Sciatic nerve (tissue), 2 donors: ENCODE data around the gene AZI2. TPM values are rescaled to one million over a fixed set of nuclear protein-coding genes. Genes with fewer than 3 reads are reported as not detected.
A peak's percentile ranks its signal among the peaks of the same experiment; 100 is the strongest.

ENCODE experiments used
- ATAC-seq: fragments of 200-7000 bp; cut with Tn5 transposase; one replicate; pipeline ENCODE4 v1.9.1; 2020; ENCODE audit warnings: mild to moderate bottlenecking, moderate library complexity
- DNase-seq: peaks from one replicate; pipeline ENCODE4 v3.0.0-alpha.2; 2020; ENCODE audit warnings: low spot score
- intact Hi-C: fragments of 100-400 bp; cut with DNase I; formaldehyde crosslinking; loops from one replicate; pipeline ENCODE4 v1.14.2; 2022
- total RNA-seq: library from RNA; stranded (reverse); fragmentation: NEBNext Ultra II Directional; extraction: Animal tissue kit (Norgen Biotek cat#: 25700); gene quantifications from one replicate; pipeline ENCODE4 v1.2.1, GENCODE V29; 2021
- donor health status: DM: no; HTN: no; CAD: no.
- donor health status: DM: no; HTN: no; CAD: no.

The AZI2 gene
- total RNA-seq, 1 donor from 2014 or later: 80.7 TPM

- ATAC-seq: no peak
- intact Hi-C loops: no loop called here
These were observed 32.9 kb downstream of the AZI2 start for GRCh38 chr3:28315711-28316110.

GRCh38 chr3:28308196-28308595 is 40.4 kb downstream of the AZI2 start:
- DNase-seq: no peak
- intact Hi-C loops: no loop called here
- ATAC-seq: no peak

More at GRCh38 chr3:28315711-28316110, 32.9 kb downstream of the AZI2 start:
- DNase-seq: no peak

GRCh38 chr3:28301688-28302087 is 46.9 kb downstream of the AZI2 start:
- intact Hi-C loops: no loop called here
- ATAC-seq (no peak), DNase-seq (no peak)

- intact Hi-C loops: no loop called here
- DNase-seq (no peak), ATAC-seq (no peak)
These were observed 48.2 kb downstream of the AZI2 start for GRCh38 chr3:28300345-28300962.

GRCh38 chr3:28299705-28300104 is 48.9 kb downstream of the AZI2 start:
- intact Hi-C loops: no loop called here
- DNase-seq (no peak), ATAC-seq (no peak)

GRCh38 chr3:28295898-28296490 is 52.6 kb downstream of the AZI2 start:
- ATAC-seq (no peak), DNase-seq (no peak)
- intact Hi-C loops: no loop called here

GRCh38 chr3:28294667-28295413 is 53.8 kb downstream of the AZI2 start:
- intact Hi-C loops: no loop called here
- ATAC-seq: no peak

GRCh38 chr3:28292622-28293021 is 56.0 kb downstream of the AZI2 start:
- ATAC-seq (no peak), DNase-seq (no peak)
- intact Hi-C loops: no loop called here

More at GRCh38 chr3:28294667-28295413, 53.8 kb downstream of the AZI2 start:
- DNase-seq: no peak

GRCh38 chr3:28291577-28291976 is 57.0 kb downstream of the AZI2 start:
- no peak for ATAC-seq
- no peak for DNase-seq
- intact Hi-C loops: no loop called here

- ATAC-seq (no peak), DNase-seq (no peak)
- intact Hi-C loops: no loop called here
These were observed 57.7 kb downstream of the AZI2 start for GRCh38 chr3:28290863-28291300.

GRCh38 chr3:28287046-28287445 is 61.6 kb downstream of the AZI2 start:
- intact Hi-C loops: no loop called here
- no peak for DNase-seq
- ATAC-seq: no peak

GRCh38 chr3:28286595-28286994 is 62.0 kb downstream of the AZI2 start:
- peak; percentile 65 for ATAC-seq
- intact Hi-C loops: no loop called here

GRCh38 chr3:28280781-28281180 is 67.8 kb downstream of the AZI2 start:
- ATAC-seq: no peak
- no peak for DNase-seq
- intact Hi-C loops: no loop called here

More at GRCh38 chr3:28286595-28286994, 62.0 kb downstream of the AZI2 start:
- no peak for DNase-seq

GRCh38 chr3:28279770-28280169 is 68.9 kb downstream of the AZI2 start:
- intact Hi-C loops: no loop called here
- ATAC-seq: no peak
- DNase-seq: no peak

- intact Hi-C loops: no loop called here
- ATAC-seq: no peak
These were observed 69.7 kb downstream of the AZI2 start for GRCh38 chr3:28278918-28279317.

GRCh38 chr3:28273837-28274236 is 74.8 kb downstream of the AZI2 start:
- ATAC-seq: no peak
- intact Hi-C loops: no loop called here
- DNase-seq: no peak

More at GRCh38 chr3:28278918-28279317, 69.7 kb downstream of the AZI2 start:
- no peak for DNase-seq
